Natural killer cell treated with Interleukin-12 subunit alpha and Interleukin-12 subunit beta and Interleukin-15 and Interleukin-18, amount 100 ng/mL, for 72 hours (primary cell): ENCODE results near the gene LSM7. TPM values are rescaled to one million over a fixed set of nuclear protein-coding genes. Genes with fewer than 3 reads are reported as not detected.

Experiments
- ATAC-seq, 2 donors: fragments of 150-1000 bp; cut with Tn5 transposase in 1 of 2; sonication (Bioruptor Pico), chemical (Tn5 transposase) in 1 of 2; 2 replicates each; pipeline ENCODE4 v1.10.0; 2021
- DNase-seq: peaks from one replicate; pipeline ENCODE4 v3.0.0; 2022; ENCODE audit warnings: low spot score
- H3K27ac Mint-ChIP-seq, 2 donors: 1 replicate in 1 of 2; 2 replicates in 1 of 2; pipeline ENCODE4 v1.8.0; 2022; ENCODE audit warnings: mixed read lengths in 2 of 2, mild to moderate bottlenecking in 1 of 2, moderate library complexity in 1 of 2
- H3K27me3 Mint-ChIP-seq, 2 donors: 1 replicate in 1 of 2; 2 replicates in 1 of 2; pipeline ENCODE4 v1.8.0; 2022; ENCODE audit warnings: mixed read lengths in 2 of 2
- H3K36me3 Mint-ChIP-seq: one replicate; pipeline ENCODE4 v1.8.0; 2022; ENCODE audit warnings: mixed read lengths
- H3K4me1 Mint-ChIP-seq, 2 donors: 1 replicate in 1 of 2; 2 replicates in 1 of 2; pipeline ENCODE4 v1.8.0; 2022; ENCODE audit warnings: low read depth in 2 of 2, mixed read lengths in 2 of 2, mild to moderate bottlenecking in 1 of 2
- H3K4me3 Mint-ChIP-seq: one replicate; pipeline ENCODE4 v1.8.0; 2022; ENCODE audit warnings: mixed read lengths
- H3K9me3 Mint-ChIP-seq: 2 replicates; pipeline ENCODE4 v1.8.0; 2022; ENCODE audit warnings: mixed read lengths
- total RNA-seq, 2 donors: library from RNA; stranded (reverse); gene quantifications; one replicate each; pipeline ENCODE4 v1.2.3, GENCODE V29; 2022

Gene LSM7
- total RNA-seq, 2 donors from 2014 or later: 111 to 154 TPM

GRCh38 chr19:2302319-2303210 is 25.8 kb downstream of the LSM7 start:
- Mint-ChIP-seq H3K4me3 (no peak overlapping the region), H3K4me1 (peaks cover 5% of the 10 kb centered on the region in 2 donors), H3K27me3 (peaks cover 20 to 23% of the 10 kb centered on the region in 2 donors), H3K27ac (no peak overlapping the region), H3K9me3 (no peaks in the 10 kb centered on the region), H3K36me3 (no peaks in the 10 kb centered on the region)
- no peak for DNase-seq
- peak; percentile 53 to 70 for ATAC-seq

DNA sequence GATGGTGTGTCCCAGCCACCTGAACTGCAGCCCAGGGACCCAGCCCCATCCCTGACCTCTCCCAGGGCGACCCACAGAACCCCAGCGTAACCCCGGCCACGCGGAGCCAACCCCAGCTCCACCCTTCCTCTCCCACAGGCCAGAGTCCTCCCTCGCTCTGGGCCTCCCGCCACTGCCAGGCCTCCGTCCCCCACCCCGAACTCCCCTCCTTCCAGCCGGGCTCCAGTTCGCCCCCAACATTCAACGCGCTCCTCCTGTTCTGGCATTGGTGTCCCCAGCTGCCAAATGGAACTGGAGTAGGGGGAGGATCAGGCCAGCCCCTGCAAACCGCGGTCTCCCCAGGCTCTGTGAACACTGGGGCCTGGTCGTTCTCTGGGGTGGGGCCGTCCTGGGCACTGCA is 27.9 kb downstream of the LSM7 start:
- H3K36me3 Mint-ChIP-seq: no peaks in the 10 kb centered on the region
- H3K4me3 Mint-ChIP-seq: no peak overlapping the region

DNA sequence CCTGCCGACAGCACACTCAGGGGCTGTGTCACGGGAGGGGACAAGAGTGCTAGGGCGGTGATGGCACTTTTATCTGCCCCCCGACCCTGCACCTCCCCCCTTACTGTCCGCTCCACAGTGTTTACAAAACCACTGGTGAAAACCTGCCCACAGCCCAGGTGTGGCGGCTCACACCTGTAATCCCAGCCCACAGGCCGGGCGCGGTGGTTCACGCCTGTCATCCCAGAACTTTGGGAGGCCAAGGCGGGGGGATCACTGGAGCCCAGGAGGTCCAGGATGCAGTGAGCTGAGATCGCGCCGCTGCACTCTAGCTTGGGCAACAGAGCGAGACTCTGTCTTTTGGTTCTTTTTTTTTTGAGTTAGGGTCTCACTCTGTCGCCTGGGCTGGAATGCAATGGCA is 32.2 kb downstream of the LSM7 start:
- H3K4me3 Mint-ChIP-seq: no peak overlapping the region
- H3K4me1 Mint-ChIP-seq: peaks cover 0 to 10% of the 10 kb centered on the region in 2 donors
- DNase-seq (no peak), ATAC-seq (no peak)
- H3K9me3 Mint-ChIP-seq: no peaks in the 10 kb centered on the region
- H3K36me3 Mint-ChIP-seq: no peaks in the 10 kb centered on the region
- H3K27ac Mint-ChIP-seq: no peak overlapping the region
- no peaks in the 10 kb centered on the region for H3K27me3 Mint-ChIP-seq

More for the DNA sequence above, 27.9 kb downstream of the LSM7 start:
- Mint-ChIP-seq H3K9me3 (no peaks in the 10 kb centered on the region), H3K27me3 (peaks cover 14 to 15% of the 10 kb centered on the region in 2 donors), H3K4me1 (peaks cover 5% of the 10 kb centered on the region in 2 donors), H3K27ac (no peak overlapping the region)
- no peak for ATAC-seq
- no peak for DNase-seq

- no peak for ATAC-seq
- no peaks in the 10 kb centered on the region for H3K27me3 Mint-ChIP-seq
- no peak overlapping the region for H3K4me3 Mint-ChIP-seq
- no peak overlapping the region for H3K27ac Mint-ChIP-seq
- no peaks in the 10 kb centered on the region for H3K36me3 Mint-ChIP-seq
- no peaks in the 10 kb centered on the region for H3K9me3 Mint-ChIP-seq
- no peak for DNase-seq
- peaks cover 1 to 12% of the 10 kb centered on the region in 2 donors for H3K4me1 Mint-ChIP-seq
Observed at GRCh38 chr19:2294687-2295335, 33.6 kb downstream of the LSM7 start.

DNA sequence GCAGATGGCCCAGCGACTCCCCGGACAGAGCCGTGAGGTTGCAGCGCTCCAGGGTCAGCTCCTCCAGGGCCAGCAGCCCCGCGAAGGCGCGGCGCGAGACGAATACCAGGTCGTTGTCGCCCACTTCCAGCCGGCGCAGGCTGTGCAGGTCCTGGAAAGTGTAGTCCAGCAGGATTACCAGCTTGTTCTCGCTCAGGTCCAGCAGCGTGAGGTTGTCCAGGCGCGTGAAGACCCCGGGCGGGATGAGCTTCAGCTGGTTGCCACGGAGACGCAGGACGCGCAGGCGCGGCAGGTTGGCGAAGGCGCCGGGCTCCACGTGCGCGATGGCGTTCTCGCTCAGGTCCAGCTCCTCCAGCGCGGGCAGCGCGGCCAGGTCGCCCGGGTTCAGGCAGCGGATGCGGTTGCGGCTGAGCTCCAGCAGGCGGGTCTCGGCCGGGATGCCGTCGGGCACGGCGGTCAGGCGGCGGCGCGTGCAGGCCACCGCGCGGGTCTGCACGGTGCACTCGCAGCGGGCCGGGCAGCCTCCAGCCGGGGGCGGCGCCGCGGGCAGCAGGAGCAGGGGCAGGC is 37.1 kb downstream of the LSM7 start:
- peaks cover 21 to 29% of the 10 kb centered on the region in 2 donors for H3K4me1 Mint-ChIP-seq
- DNase-seq: no peak
- peak overlapping the region; percentile 67 for H3K4me3 Mint-ChIP-seq
- H3K36me3 Mint-ChIP-seq: no peaks in the 10 kb centered on the region
- no peak for ATAC-seq
- H3K27me3 Mint-ChIP-seq: peaks cover 0 to 3% of the 10 kb centered on the region in 2 donors
- no peak overlapping the region for H3K27ac Mint-ChIP-seq
- no peaks in the 10 kb centered on the region for H3K9me3 Mint-ChIP-seq

DNA sequence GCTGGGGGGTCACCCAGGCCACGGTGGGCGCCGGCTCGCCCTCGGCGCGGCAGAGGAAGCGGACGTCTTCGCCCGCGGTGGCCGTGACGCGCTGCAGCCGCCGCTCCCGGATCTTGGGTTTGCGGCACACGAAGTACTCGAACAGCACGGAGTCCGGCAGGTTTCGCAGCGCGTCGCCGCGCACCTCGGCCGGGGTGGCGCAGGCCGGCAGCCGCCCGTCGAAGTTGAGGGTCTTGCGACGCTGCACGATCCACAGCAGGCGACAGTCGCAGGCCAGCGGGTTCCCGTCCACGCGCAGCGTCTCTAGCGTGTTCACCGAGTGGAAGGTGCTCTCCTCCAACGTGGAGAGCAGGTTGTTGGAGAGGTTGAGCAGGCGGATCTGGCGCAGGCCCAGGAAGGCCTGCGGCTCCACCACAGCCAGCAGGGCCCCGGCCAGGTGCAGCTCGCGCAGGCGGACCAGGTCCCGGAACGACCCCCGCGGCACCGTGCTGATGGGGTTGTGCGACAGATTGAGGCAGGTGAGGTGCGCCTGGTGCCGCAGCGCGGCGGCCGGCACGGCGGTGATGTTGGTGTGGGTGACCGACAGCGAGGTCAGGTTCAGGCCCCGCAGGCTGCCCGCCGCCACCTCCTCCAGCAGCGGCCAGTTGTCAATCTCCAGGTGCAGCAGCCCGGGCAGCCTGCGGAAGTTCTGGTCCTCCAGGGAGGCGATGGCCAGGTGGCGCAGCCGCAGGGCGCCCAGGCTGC is 37.8 kb downstream of the LSM7 start:
- H3K27ac Mint-ChIP-seq: no peak overlapping the region
- no peak for DNase-seq
- peak overlapping the region; percentile 67 for H3K4me3 Mint-ChIP-seq
- no peaks in the 10 kb centered on the region for H3K36me3 Mint-ChIP-seq
- ATAC-seq: peak; percentile 37 to 51
- peaks cover 0 to 3% of the 10 kb centered on the region in 2 donors for H3K27me3 Mint-ChIP-seq
- no peaks in the 10 kb centered on the region for H3K9me3 Mint-ChIP-seq
- H3K4me1 Mint-ChIP-seq: peaks cover 21 to 29% of the 10 kb centered on the region in 2 donors

DNA sequence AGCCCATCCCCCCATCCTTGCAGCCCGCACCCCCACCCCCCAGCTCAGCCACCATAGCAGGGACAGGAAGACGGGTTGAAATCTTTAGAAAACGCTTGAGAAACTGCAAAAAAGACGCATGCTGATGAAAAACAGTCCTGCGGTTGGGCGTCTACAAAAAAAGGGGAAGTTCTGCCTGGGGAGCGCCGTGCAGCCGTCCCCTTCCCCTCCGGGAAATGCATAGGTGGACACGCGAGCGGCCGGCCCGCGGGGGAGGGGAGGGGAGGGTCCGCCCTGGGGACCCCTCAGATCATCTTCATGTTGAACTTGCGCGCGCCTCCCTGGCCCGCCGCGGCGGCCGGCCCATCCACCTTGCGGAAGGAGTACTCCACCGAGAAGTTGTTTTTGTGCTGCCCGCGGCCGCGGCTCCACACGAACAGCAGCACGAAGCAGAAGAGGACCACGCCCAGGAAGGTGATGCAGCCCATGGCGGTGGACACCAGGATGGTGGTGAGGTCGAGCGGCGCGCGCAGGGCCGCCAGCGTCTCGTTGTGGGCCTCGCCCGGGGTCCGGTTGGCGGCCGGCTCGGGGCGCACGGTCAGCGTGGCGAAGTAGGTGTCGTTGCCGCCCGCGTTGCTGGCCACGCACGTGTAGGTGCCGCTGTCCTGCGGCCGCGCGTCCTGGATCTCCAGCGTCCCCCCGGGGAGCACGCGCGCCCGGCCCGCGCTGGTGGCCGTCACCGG is 38.5 kb downstream of the LSM7 start:
- Mint-ChIP-seq H3K27me3 (peaks cover 0 to 3% of the 10 kb centered on the region in 2 donors), H3K4me3 (peak overlapping the region; percentile 91)
- ATAC-seq: peak; percentile 79

DNA sequence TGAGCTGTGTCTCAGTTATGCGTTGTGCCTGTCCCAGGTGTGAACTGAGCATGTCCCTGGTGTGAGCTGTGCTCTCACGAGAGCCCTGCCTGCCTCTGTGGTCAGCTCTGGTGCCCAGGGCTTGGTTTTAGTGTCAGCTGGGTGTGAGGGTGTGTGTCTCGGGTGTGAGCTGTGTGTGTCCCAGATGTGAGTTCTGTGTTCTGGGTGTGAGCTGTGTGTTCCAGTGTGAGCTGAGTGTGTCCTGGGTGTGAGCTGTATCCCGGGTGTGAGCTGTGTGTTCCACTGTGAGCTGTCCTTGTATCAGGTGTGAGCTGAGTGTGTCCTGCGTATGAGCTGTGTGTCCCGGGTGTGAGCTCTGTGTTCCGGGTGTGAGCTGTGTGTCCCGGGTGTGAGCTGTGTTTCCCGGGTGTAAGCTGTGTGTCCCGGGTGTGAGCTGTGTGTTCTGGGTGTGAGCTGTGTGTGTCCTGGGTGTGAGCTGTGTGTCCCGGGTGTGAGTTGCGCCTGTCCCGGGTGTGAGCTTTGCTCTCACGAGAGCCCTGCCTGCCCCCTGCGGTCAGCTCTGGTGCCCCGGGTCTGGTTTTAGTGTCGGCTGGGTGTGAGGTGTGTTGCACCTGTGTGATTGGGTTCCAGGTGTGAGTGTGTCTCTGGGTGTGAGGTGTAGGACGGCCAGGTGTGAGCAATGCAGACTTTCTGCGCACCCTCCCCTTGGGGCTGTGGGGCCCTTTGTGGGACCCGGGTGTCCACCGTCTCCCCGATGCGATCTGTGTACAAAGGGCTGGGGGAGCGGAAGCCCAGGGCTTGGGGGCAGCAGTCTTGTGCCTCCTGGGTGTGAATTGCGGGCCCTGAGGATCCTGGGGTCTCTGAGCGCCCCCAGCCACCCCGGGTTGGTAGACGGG is 39.3 kb downstream of the LSM7 start:
- ATAC-seq (peak; percentile 29 to 34), DNase-seq (no peak)
- peak overlapping the region; percentile 91 for H3K4me3 Mint-ChIP-seq
- H3K36me3 Mint-ChIP-seq: no peaks in the 10 kb centered on the region
- H3K27me3 Mint-ChIP-seq: peaks cover 0 to 3% of the 10 kb centered on the region in 2 donors
- H3K9me3 Mint-ChIP-seq: no peaks in the 10 kb centered on the region
- peaks cover 21 to 28% of the 10 kb centered on the region in 2 donors for H3K4me1 Mint-ChIP-seq
- peak overlapping the region; percentile 86 to 92 for H3K27ac Mint-ChIP-seq

More for the DNA sequence above, 38.5 kb downstream of the LSM7 start:
- Mint-ChIP-seq H3K27ac (peak overlapping the region; percentile 86 to 92), H3K9me3 (no peaks in the 10 kb centered on the region), H3K36me3 (no peaks in the 10 kb centered on the region), H3K4me1 (peaks cover 21 to 31% of the 10 kb centered on the region in 2 donors)
- peak; percentile 79 for DNase-seq

GRCh38 chr19:2288338-2288817 is 40.0 kb downstream of the LSM7 start:
- Mint-ChIP-seq H3K27me3 (peaks cover 0 to 3% of the 10 kb centered on the region in 2 donors), H3K27ac (peak overlapping the region; percentile 86 to 92), H3K4me3 (peak overlapping the region; percentile 91), H3K36me3 (no peaks in the 10 kb centered on the region), H3K4me1 (peaks cover 21 to 25% of the 10 kb centered on the region in 2 donors), H3K9me3 (no peaks in the 10 kb centered on the region)
- DNase-seq: no peak
- no peak for ATAC-seq

GRCh38 chr19:2287585-2288337 is 40.6 kb downstream of the LSM7 start:
- no peak for ATAC-seq
- H3K4me3 Mint-ChIP-seq: no peak overlapping the region
- H3K27me3 Mint-ChIP-seq: peaks cover 0 to 3% of the 10 kb centered on the region in 2 donors
- no peaks in the 10 kb centered on the region for H3K9me3 Mint-ChIP-seq
- peaks cover 23 to 25% of the 10 kb centered on the region in 2 donors for H3K4me1 Mint-ChIP-seq
- peak overlapping the region; percentile 86 to 92 for H3K27ac Mint-ChIP-seq
- no peak for DNase-seq
- no peaks in the 10 kb centered on the region for H3K36me3 Mint-ChIP-seq

DNA sequence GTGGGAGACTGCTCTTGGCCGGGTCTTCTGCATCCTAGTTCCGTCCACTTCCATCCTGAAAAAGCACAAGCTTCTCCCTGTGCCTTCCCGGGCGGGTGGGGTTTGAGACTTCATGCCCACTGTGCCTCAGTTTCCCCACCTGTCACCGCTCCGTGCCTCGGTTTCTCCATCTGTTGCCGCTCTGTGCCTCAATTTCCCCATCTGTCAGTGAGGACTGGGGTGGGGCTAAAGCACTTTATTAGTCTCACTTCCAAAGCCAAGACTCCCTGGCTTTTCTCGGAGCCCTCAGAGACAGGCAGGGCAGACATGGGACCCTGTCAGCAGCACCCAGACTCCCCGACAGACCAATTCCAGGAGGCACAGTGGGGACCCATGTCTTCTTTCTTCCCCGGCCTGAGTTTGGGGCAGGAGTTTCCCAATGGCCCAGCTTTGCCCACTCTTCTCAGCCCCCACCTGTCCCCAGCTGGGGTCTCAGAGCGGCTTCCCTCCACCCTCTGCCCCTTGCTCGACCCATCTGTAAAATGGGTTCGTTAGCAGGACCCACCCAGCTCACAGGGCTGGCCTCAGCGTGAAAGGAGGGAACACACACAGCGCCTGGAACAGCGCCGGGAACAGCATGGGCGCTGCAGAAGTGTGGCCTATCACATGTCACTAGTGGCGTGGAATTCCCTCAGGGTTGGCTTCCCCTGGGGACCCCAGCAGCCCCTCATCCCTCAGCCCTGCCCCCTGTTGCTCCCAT is 41.8 kb downstream of the LSM7 start:
- Mint-ChIP-seq H3K27me3 (peaks cover 0 to 3% of the 10 kb centered on the region in 2 donors), H3K27ac (no peak overlapping the region), H3K9me3 (no peaks in the 10 kb centered on the region), H3K4me1 (peaks cover 32 to 33% of the 10 kb centered on the region in 2 donors), H3K36me3 (no peaks in the 10 kb centered on the region), H3K4me3 (no peak overlapping the region)
- ATAC-seq: no peak
- no peak for DNase-seq
